ENCODE results near the gene SPOCK2.

DNA sequence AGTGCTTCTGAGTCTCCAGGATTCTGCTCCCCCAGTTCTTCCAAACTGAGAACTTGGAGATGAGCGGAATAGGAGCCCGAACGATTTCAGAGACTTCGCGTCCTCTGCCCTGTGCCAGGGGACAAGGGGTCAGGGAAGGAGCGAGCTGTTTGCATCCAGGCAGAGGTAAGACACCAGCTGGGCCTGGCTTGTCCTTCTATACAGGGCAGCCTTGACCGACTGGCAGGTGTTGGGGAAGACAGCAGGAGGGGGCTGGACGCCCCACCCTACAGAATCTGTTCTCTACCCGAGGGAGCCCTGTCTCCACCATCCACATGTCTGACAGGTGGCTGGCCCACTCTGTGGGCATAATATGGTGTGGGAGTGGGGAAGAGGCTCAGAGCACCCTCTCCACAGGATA is 7.1 kb downstream of the SPOCK2 start:
- TF ChIP-seq, protein P1, sequence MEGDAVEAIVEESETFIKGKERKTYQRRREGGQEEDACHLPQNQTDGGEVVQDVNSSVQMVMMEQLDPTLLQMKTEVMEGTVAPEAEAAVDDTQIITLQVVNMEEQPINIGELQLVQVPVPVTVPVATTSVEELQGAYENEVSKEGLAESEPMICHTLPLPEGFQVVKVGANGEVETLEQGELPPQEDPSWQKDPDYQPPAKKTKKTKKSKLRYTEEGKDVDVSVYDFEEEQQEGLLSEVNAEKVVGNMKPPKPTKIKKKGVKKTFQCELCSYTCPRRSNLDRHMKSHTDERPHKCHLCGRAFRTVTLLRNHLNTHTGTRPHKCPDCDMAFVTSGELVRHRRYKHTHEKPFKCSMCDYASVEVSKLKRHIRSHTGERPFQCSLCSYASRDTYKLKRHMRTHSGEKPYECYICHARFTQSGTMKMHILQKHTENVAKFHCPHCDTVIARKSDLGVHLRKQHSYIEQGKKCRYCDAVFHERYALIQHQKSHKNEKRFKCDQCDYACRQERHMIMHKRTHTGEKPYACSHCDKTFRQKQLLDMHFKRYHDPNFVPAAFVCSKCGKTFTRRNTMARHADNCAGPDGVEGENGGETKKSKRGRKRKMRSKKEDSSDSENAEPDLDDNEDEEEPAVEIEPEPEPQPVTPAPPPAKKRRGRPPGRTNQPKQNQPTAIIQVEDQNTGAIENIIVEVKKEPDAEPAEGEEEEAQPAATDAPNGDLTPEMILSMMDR (conservative IDR thresholded peaks at IDR 0.05), result no peak
- TF ChIP-seq ZFX (IDR thresholded peaks at IDR 0.05), result no peak
